ENCODE results near the gene CNTRL. TPM values are rescaled to one million over a fixed set of nuclear protein-coding genes. Genes with fewer than 3 reads are reported as not detected.

CNTRL gene
- total and polyA plus RNA-seq, 2 donors (not counting 1 experiment from before 2014, with no cell fraction given), result 3.8 to 6.8 TPM

DNA sequence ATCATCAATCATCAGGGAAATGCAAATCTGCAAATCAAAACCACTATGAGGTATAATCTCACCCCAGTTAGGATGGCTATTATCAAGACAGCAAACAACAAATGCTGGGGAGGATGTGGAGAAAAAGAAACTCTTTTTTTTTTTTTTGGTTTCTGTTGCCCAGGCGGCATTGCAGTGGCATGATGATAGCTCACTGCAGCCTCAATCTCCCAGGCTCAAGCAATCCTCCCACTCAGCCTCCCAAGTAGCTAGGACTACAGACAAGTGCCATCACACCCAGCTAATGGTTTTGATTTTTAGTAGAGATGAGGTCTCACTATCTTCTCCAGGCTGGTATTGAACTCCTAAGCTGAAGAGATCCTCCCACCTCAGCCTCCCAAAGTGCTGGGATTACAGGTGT lies 5.4 kb upstream of the CNTRL start:
- H3K27ac ChIP-seq (ENCODE audit: insufficient read depth, low read length), result no peak overlapping the region
- H3K27me3 ChIP-seq (ENCODE audit: control insufficient read depth, insufficient read depth, low read length), result no peaks in the 10 kb centered on the region
- no peak overlapping the region for H3K9ac ChIP-seq (ENCODE audit: insufficient read depth, low read length)
- H3K36me3 ChIP-seq (ENCODE audit: control insufficient read depth, insufficient read depth, low read length), result no peaks in the 10 kb centered on the region
- DNase-seq (ENCODE audit: low read depth in 2 of 2), result no peak
- no peaks in the 10 kb centered on the region for H3K4me1 ChIP-seq (ENCODE audit: control insufficient read depth, extremely low read depth, insufficient read depth, low read length)
- H3K4me2 ChIP-seq (ENCODE audit: extremely low read depth, insufficient read depth, low read length), result no peak overlapping the region
- no peak overlapping the region for H2AFZ ChIP-seq (ENCODE audit: low read length)
- H3K79me2 ChIP-seq (ENCODE audit: control insufficient read depth, insufficient read depth, low read length), result no peaks in the 10 kb centered on the region
- H3K4me3 ChIP-seq (replicated peaks in 1 of 4; ENCODE audit: control extremely low read depth in 1 of 4, insufficient read depth in 1 of 4, low read depth in 3 of 4, low read length in 4 of 4), result no peak overlapping the region
- H3K9me3 ChIP-seq (ENCODE audit: control insufficient read depth, insufficient read depth, low read depth, low read length), result no peaks in the 10 kb centered on the region
- H4K20me1 ChIP-seq (ENCODE audit: control insufficient read depth, extremely low read depth, insufficient read depth, low read length), result no peaks in the 10 kb centered on the region
- TF ChIP-seq, protein P1, sequence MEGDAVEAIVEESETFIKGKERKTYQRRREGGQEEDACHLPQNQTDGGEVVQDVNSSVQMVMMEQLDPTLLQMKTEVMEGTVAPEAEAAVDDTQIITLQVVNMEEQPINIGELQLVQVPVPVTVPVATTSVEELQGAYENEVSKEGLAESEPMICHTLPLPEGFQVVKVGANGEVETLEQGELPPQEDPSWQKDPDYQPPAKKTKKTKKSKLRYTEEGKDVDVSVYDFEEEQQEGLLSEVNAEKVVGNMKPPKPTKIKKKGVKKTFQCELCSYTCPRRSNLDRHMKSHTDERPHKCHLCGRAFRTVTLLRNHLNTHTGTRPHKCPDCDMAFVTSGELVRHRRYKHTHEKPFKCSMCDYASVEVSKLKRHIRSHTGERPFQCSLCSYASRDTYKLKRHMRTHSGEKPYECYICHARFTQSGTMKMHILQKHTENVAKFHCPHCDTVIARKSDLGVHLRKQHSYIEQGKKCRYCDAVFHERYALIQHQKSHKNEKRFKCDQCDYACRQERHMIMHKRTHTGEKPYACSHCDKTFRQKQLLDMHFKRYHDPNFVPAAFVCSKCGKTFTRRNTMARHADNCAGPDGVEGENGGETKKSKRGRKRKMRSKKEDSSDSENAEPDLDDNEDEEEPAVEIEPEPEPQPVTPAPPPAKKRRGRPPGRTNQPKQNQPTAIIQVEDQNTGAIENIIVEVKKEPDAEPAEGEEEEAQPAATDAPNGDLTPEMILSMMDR (conservative IDR thresholded peaks at IDR 0.05 in 1 of 2, IDR thresholded peaks at IDR 0.05 in 1 of 2; ENCODE audit: low read depth in 1 of 2, low read length in 2 of 2), result no peak
- no peak for TF ChIP-seq EZH2 (IDR thresholded peaks at IDR 0.05; ENCODE audit: low read length, missing control alignments)

DNA sequence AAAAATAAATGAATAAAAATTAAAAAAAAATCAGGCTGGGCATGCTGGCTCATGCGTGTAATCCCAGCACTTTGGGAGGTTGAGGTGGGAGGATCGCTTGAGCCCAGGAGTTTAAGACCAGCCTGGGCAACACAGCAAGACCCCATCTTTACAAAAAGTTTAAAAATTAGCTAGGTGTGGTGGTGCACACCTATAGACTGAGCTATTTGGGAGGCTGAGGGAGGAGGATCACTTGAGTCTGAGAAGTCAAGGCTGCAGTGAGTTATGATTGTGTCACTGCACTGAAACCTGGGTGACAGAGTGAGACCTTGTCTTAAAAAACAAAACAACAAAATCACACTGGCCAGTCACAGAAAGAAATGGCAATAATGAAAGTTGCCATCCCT lies 3.4 kb upstream of the CNTRL start:
- Histone ChIP-seq H3K36me3 (ENCODE audit: control insufficient read depth, insufficient read depth, low read length) (no peaks in the 10 kb centered on the region), H3K9ac (ENCODE audit: insufficient read depth, low read length) (no peak overlapping the region), H3K9me3 (ENCODE audit: control insufficient read depth, insufficient read depth, low read depth, low read length) (no peaks in the 10 kb centered on the region), H4K20me1 (ENCODE audit: control insufficient read depth, extremely low read depth, insufficient read depth, low read length) (no peaks in the 10 kb centered on the region), H3K79me2 (ENCODE audit: control insufficient read depth, insufficient read depth, low read length) (no peaks in the 10 kb centered on the region), H3K4me1 (ENCODE audit: control insufficient read depth, extremely low read depth, insufficient read depth, low read length) (no peaks in the 10 kb centered on the region), H2AFZ (ENCODE audit: low read length) (peak overlapping the region; percentile 71), H3K4me2 (ENCODE audit: extremely low read depth, insufficient read depth, low read length) (peak overlapping the region; percentile 77), H3K4me3 (replicated peaks in 1 of 4; ENCODE audit: control extremely low read depth in 1 of 4, insufficient read depth in 1 of 4, low read depth in 3 of 4, low read length in 4 of 4) (peak overlapping the region; percentile 43 to 89 (median 52)), H3K27me3 (ENCODE audit: control insufficient read depth, insufficient read depth, low read length) (no peaks in the 10 kb centered on the region), H3K27ac (ENCODE audit: insufficient read depth, low read length) (peak overlapping the region; percentile 27)
- DNase-seq (ENCODE audit: low read depth in 2 of 2), result no peak
- TF ChIP-seq EZH2 (IDR thresholded peaks at IDR 0.05; ENCODE audit: low read length, missing control alignments), result no peak
- TF ChIP-seq, protein P1 (conservative IDR thresholded peaks at IDR 0.05 in 1 of 2, IDR thresholded peaks at IDR 0.05 in 1 of 2; ENCODE audit: low read depth in 1 of 2, low read length in 2 of 2), result no peak

DNA sequence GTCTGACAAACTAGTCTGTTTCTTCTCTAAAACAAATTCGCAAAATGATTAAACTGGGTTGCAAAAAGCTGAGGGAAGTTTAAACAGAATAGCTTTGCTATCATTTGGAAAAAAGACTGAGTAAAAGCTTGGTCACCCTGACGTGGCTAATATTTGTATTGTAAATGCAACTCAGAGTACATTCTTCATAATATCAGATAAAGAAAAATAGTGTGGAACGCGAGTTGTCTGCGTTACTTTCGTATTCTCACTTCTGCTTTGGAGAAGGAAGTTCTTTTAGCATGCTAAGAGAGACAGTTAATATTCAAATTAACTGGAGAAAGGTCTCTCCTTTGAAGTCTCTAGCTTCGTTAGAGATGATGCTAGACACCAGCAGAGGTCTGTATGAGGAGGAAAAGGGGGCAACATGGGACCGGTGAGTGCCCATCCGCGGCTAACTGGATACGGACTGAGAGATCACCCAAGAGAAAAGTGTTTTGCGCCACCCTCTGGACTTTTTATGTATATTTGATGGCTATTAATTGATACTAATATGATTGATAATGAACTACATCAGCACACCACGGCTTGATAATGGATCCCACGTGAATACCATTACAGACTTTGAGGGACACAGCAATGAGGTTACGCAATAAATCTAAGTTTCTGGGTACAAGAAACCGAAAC lies 2.9 kb upstream of the CNTRL start:
- Histone ChIP-seq H4K20me1 (ENCODE audit: control insufficient read depth, extremely low read depth, insufficient read depth, low read length) (no peaks in the 10 kb centered on the region), H2AFZ (ENCODE audit: low read length) (peak overlapping the region; percentile 71), H3K27ac (ENCODE audit: insufficient read depth, low read length) (peak overlapping the region; percentile 27), H3K36me3 (ENCODE audit: control insufficient read depth, insufficient read depth, low read length) (no peaks in the 10 kb centered on the region), H3K9me3 (ENCODE audit: control insufficient read depth, insufficient read depth, low read depth, low read length) (no peaks in the 10 kb centered on the region), H3K79me2 (ENCODE audit: control insufficient read depth, insufficient read depth, low read length) (no peaks in the 10 kb centered on the region), H3K4me2 (ENCODE audit: extremely low read depth, insufficient read depth, low read length) (peak overlapping the region; percentile 77), H3K4me3 (replicated peaks in 1 of 4; ENCODE audit: control extremely low read depth in 1 of 4, insufficient read depth in 1 of 4, low read depth in 3 of 4, low read length in 4 of 4) (peak overlapping the region; percentile 43 to 89 (median 52)), H3K4me1 (ENCODE audit: control insufficient read depth, extremely low read depth, insufficient read depth, low read length) (no peaks in the 10 kb centered on the region), H3K9ac (ENCODE audit: insufficient read depth, low read length) (peak overlapping the region; percentile 5), H3K27me3 (ENCODE audit: control insufficient read depth, insufficient read depth, low read length) (no peaks in the 10 kb centered on the region)
- no peak for TF ChIP-seq EZH2 (IDR thresholded peaks at IDR 0.05; ENCODE audit: low read length, missing control alignments)
- TF ChIP-seq, protein P1 (conservative IDR thresholded peaks at IDR 0.05 in 1 of 2, IDR thresholded peaks at IDR 0.05 in 1 of 2; ENCODE audit: low read depth in 1 of 2, low read length in 2 of 2), result peak; percentile 40 to 43
- DNase-seq (ENCODE audit: low read depth in 2 of 2), result peak; percentile 29 to 65
